ENCODE measurements around the gene TRAPPC12.

The TRAPPC12 gene

GRCh38 chr2:3463944-3464343 lies 84.5 kb downstream of the TRAPPC12 start:
- ChIA-PET CTCF (interaction anchor here (0.6 to 3.9 kb wide), 8 partner anchors 10 to 188 kb away, joined by 3 to 27 read pairs (median 8); no protein-coding TSS in a partner anchor), POLR2A (no interaction called here)

GRCh38 chr2:3464401-3465005 lies 85.0 kb downstream of the TRAPPC12 start:
- no peak overlapping the region for H3K4me3 ChIP-seq (ENCODE audit: low read depth, low read length)
- TF ChIP-seq CTCF (IDR thresholded peaks at IDR 0.05; ENCODE audit: insufficient read depth, low read length, missing control alignments): no peak
- DNase-seq (ENCODE audit: low read depth, low spot score): no peak
- CTCF ChIA-PET: interaction anchor here (0.6 to 2.9 kb wide), 7 partner anchors 10 to 187 kb away, joined by 3 to 26 read pairs (median 7); no protein-coding TSS in a partner anchor
- POLR2A ChIA-PET: no interaction called here

More at GRCh38 chr2:3463944-3464343, 84.5 kb downstream of the TRAPPC12 start:
- TF ChIP-seq CTCF (IDR thresholded peaks at IDR 0.05; ENCODE audit: insufficient read depth, low read length, missing control alignments): no peak
- DNase-seq (ENCODE audit: low read depth, low spot score): no peak
- H3K4me3 ChIP-seq (ENCODE audit: low read depth, low read length): no peak overlapping the region

GRCh38 chr2:3465328-3465727 lies 85.8 kb downstream of the TRAPPC12 start:
- no peak for TF ChIP-seq CTCF (IDR thresholded peaks at IDR 0.05; ENCODE audit: insufficient read depth, low read length, missing control alignments)
- CTCF ChIA-PET: interaction anchor here (1.2 to 2.9 kb wide), 5 partner anchors 9 to 186 kb away, joined by 4 to 26 read pairs (median 5); no protein-coding TSS in a partner anchor

GRCh38 chr2:3465844-3466481 lies 86.5 kb downstream of the TRAPPC12 start:
- no peak overlapping the region for H3K4me3 ChIP-seq (ENCODE audit: low read depth, low read length)
- TF ChIP-seq CTCF (IDR thresholded peaks at IDR 0.05; ENCODE audit: insufficient read depth, low read length, missing control alignments): no peak
- POLR2A ChIA-PET: no interaction called here
- CTCF ChIA-PET: interaction anchor here (0.6 to 1.4 kb wide), 5 partner anchors 43 to 186 kb away, joined by 3 to 5 read pairs (median 3); partner anchors contain the start of gene RNASEH1
- DNase-seq (ENCODE audit: low read depth, low spot score): peak; percentile 70

More at GRCh38 chr2:3465328-3465727, 85.8 kb downstream of the TRAPPC12 start:
- no peak overlapping the region for H3K4me3 ChIP-seq (ENCODE audit: low read depth, low read length)
- POLR2A ChIA-PET: no interaction called here
- no peak for DNase-seq (ENCODE audit: low read depth, low spot score)

- POLR2A ChIA-PET: no interaction called here
- TF ChIP-seq CTCF (IDR thresholded peaks at IDR 0.05; ENCODE audit: insufficient read depth, low read length, missing control alignments): no peak
- H3K4me3 ChIP-seq (ENCODE audit: low read depth, low read length): no peak overlapping the region
- CTCF ChIA-PET: interaction anchor here (0.6 to 1.4 kb wide), 5 partner anchors 43 to 185 kb away, joined by 3 to 5 read pairs (median 3); partner anchors contain the start of gene RNASEH1
- DNase-seq (ENCODE audit: low read depth, low spot score): no peak
Measured at GRCh38 chr2:3466482-3466863, 87.0 kb downstream of the TRAPPC12 start.

GRCh38 chr2:3466966-3467365 lies 87.5 kb downstream of the TRAPPC12 start:
- DNase-seq (ENCODE audit: low read depth, low spot score): no peak
- no peak overlapping the region for H3K4me3 ChIP-seq (ENCODE audit: low read depth, low read length)
- POLR2A ChIA-PET: no interaction called here
- TF ChIP-seq CTCF (IDR thresholded peaks at IDR 0.05; ENCODE audit: insufficient read depth, low read length, missing control alignments): no peak
- CTCF ChIA-PET: interaction anchor here (0.7 to 1.2 kb wide), 2 partner anchors 44 to 91 kb away, joined by 3 read pairs; partner anchors contain the start of gene RNASEH1
